ENCODE results near the gene TERT. TPM values are rescaled to one million over a fixed set of nuclear protein-coding genes. Genes with fewer than 3 reads are reported as not detected.
"Not testable (repeated sequence)": the region's sequence is repeated elsewhere in the genome, so short reads cannot be mapped to it uniquely, and the experiment has no call there.

Gene TERT
- total RNA-seq, 1 donor from 2014 or later = 0.28 TPM

DNA sequence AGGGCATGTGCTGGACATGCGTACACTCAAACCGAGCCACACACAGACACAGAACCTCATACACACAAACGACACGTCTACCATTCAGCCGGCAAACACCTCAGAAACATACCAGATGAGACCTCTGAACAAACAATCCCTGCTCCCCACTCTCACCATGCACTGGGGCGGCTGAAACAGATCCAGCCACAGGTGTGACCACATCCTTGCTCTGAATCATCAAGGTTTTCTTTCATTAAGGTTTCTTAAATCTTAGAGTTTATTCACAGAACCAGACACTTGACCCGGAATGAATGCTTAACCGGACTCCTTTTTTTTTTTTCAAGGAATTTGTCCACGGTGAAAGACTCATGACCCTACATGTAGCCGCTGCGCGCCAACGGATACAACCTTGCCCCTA, 26.2 kb downstream of the TERT start:
- no peaks in the 10 kb centered on the region for H3K4me1 Mint-ChIP-seq (ENCODE audit: unreplicated experiment)
- no peaks in the 10 kb centered on the region for H3K36me3 Mint-ChIP-seq (ENCODE audit: low read depth, unreplicated experiment)
- H3K4me3 Mint-ChIP-seq (ENCODE audit: unreplicated experiment) = no peak overlapping the region
- TF ChIP-seq, protein P1, sequence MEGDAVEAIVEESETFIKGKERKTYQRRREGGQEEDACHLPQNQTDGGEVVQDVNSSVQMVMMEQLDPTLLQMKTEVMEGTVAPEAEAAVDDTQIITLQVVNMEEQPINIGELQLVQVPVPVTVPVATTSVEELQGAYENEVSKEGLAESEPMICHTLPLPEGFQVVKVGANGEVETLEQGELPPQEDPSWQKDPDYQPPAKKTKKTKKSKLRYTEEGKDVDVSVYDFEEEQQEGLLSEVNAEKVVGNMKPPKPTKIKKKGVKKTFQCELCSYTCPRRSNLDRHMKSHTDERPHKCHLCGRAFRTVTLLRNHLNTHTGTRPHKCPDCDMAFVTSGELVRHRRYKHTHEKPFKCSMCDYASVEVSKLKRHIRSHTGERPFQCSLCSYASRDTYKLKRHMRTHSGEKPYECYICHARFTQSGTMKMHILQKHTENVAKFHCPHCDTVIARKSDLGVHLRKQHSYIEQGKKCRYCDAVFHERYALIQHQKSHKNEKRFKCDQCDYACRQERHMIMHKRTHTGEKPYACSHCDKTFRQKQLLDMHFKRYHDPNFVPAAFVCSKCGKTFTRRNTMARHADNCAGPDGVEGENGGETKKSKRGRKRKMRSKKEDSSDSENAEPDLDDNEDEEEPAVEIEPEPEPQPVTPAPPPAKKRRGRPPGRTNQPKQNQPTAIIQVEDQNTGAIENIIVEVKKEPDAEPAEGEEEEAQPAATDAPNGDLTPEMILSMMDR (IDR thresholded peaks at IDR 0.05; ENCODE audit: unreplicated experiment) = no peak
- H3K27me3 Mint-ChIP-seq (ENCODE audit: unreplicated experiment) = peaks cover 4% of the 10 kb centered on the region
- H3K27ac Mint-ChIP-seq (ENCODE audit: unreplicated experiment) = no peak overlapping the region
- no peaks in the 10 kb centered on the region for H3K9me3 Mint-ChIP-seq (ENCODE audit: unreplicated experiment)
- no peak for DNase-seq (ENCODE audit: low spot score)

DNA sequence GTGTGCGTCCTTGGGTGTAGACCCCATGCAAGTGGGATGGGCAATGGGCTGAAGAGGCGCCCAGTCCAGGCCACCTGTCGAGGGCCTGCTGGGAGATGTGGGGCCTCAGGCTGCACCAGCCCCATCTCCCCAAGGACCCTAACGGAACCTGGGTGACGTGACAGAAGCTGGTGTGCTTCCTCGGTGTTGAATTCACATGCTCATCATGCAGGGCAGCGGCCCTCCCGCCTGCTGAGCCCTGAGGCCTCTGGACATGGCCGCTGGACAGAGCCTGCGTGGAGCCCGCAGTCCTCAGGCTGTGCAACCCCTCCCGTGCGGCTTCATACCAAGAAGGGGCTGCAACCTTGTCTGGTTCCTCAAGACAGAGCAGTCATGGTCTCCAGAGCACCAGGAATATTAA, 26.8 kb downstream of the TERT start:
- H3K36me3 Mint-ChIP-seq (ENCODE audit: low read depth, unreplicated experiment) = no peaks in the 10 kb centered on the region
- no peak for DNase-seq (ENCODE audit: low spot score)
- no peaks in the 10 kb centered on the region for H3K4me1 Mint-ChIP-seq (ENCODE audit: unreplicated experiment)
- H3K27ac Mint-ChIP-seq (ENCODE audit: unreplicated experiment) = no peak overlapping the region
- TF ChIP-seq, protein P1 (IDR thresholded peaks at IDR 0.05; ENCODE audit: unreplicated experiment) = no peak
- no peak overlapping the region for H3K4me3 Mint-ChIP-seq (ENCODE audit: unreplicated experiment)
- H3K9me3 Mint-ChIP-seq (ENCODE audit: unreplicated experiment) = no peaks in the 10 kb centered on the region
- peaks cover 4% of the 10 kb centered on the region for H3K27me3 Mint-ChIP-seq (ENCODE audit: unreplicated experiment)

DNA sequence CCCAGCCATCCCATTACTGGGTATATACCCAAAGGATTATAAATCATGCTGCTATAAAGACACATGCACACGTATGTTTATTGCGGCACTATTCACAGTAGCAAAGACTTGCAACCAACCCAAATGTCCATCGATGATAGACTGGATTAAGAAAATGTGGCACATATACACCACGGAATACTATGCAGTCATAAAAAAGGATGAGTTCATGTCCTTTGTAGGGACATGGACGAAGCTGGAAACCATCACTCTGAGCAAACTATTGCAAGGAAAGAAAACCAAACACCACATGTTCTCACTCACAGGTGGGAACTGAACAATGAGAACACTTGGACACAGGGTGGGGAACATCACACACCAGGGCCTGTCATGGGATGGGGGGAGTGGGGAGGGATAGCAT, 27.4 kb downstream of the TERT start:
- H3K27me3 Mint-ChIP-seq (ENCODE audit: unreplicated experiment); H3K9me3 Mint-ChIP-seq (ENCODE audit: unreplicated experiment); H3K27ac Mint-ChIP-seq (ENCODE audit: unreplicated experiment); H3K4me3 Mint-ChIP-seq (ENCODE audit: unreplicated experiment); H3K4me1 Mint-ChIP-seq (ENCODE audit: unreplicated experiment); DNase-seq (ENCODE audit: low spot score); H3K36me3 Mint-ChIP-seq (ENCODE audit: low read depth, unreplicated experiment): not testable (repeated sequence)

DNA sequence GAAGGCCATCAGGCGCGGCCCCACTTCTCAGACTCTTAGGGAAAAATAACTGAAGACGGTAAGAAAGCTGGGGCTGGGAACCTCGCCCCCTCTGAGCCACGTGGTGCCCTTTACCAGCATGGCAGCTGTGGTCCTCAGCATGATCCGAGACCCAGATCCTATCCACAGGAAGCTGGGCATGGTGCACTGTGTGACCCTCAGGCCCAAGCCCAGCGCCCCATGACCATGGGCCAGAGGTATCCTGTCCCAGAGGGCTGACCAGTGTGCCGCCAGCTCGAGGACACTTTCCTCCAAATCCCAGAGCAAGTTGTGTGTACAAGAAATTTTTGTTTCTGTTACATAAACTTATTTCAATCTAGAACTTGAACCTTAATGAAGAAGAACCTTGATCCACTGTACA, 28.1 kb downstream of the TERT start:
- Mint-ChIP-seq H3K27ac (ENCODE audit: unreplicated experiment) (no peak overlapping the region), H3K27me3 (ENCODE audit: unreplicated experiment) (peaks cover 6% of the 10 kb centered on the region), H3K4me1 (ENCODE audit: unreplicated experiment) (no peaks in the 10 kb centered on the region), H3K36me3 (ENCODE audit: low read depth, unreplicated experiment) (peaks cover 10% of the 10 kb centered on the region), H3K9me3 (ENCODE audit: unreplicated experiment) (peaks cover 10% of the 10 kb centered on the region), H3K4me3 (ENCODE audit: unreplicated experiment) (no peak overlapping the region)
- no peak for DNase-seq (ENCODE audit: low spot score)
- TF ChIP-seq, protein P1 (IDR thresholded peaks at IDR 0.05; ENCODE audit: unreplicated experiment) = no peak

DNA sequence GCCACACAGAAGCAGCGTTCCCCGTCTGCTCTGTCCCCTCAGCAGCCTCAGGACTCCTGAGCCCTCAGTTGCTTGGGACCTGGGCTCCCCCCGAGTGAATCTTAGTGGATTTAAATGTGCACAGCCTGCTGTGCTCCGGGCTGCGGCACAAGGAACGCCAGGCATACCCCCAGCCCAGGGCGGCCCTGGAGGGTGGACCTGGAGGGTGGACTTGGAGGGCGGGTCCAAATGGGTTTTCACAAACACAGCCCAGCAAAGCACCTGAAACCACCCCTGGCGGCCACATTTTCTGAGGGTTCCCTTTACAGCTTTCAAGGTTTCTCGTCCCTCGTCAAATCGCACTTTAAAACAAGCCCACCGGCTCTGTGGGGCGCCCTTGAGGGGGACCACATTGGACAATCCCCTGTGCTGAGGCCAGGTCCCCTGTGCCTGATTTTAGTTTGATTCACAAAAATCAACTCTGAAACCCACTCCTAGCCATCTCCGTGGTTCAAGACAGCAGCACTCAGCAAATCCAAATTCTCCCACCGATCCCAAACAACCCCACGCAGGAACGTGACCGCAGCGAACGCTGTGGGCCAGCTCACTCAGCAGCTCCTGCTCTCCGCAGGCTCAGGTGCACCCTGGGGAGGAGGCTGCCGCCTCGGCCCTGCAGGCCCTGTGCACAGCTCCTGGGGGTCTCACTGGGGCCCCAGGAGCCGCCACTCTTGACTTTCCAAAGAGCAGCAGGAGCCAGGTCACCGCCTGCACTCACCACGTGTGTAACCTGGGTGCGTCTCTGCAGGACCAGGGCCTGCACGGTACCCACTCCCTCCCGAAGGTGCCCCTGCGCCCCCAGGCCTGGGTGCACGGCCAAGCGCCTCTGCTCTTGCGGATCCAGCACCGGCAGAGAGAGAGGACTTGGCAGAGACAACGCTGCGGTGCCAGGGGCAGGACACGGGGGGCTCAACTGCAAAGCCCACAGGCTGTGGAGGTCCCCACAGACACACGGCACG, 29.1 kb downstream of the TERT start:
- TF ChIP-seq, protein P1 (IDR thresholded peaks at IDR 0.05; ENCODE audit: unreplicated experiment) = no peak
- peaks cover 4% of the 10 kb centered on the region for H3K27me3 Mint-ChIP-seq (ENCODE audit: unreplicated experiment)
- H3K4me3 Mint-ChIP-seq (ENCODE audit: unreplicated experiment) = no peak overlapping the region
- H3K36me3 Mint-ChIP-seq (ENCODE audit: low read depth, unreplicated experiment) = peaks cover 10% of the 10 kb centered on the region
- no peaks in the 10 kb centered on the region for H3K4me1 Mint-ChIP-seq (ENCODE audit: unreplicated experiment)
- no peak for DNase-seq (ENCODE audit: low spot score)
- peaks cover 11% of the 10 kb centered on the region for H3K9me3 Mint-ChIP-seq (ENCODE audit: unreplicated experiment)
- H3K27ac Mint-ChIP-seq (ENCODE audit: unreplicated experiment) = no peak overlapping the region

Data from endothelial cell (in vitro differentiated cells).